ENCODE results near the gene ST3GAL3. TPM values are rescaled to one million over a fixed set of nuclear protein-coding genes. Genes with fewer than 3 reads are reported as not detected.

ST3GAL3 gene
- total and polyA plus RNA-seq, 2 of the 13 experiments (the other 11 are each of a cell fraction or from before 2014, with no cell fraction given): 5.1 to 8.1 TPM

DNA sequence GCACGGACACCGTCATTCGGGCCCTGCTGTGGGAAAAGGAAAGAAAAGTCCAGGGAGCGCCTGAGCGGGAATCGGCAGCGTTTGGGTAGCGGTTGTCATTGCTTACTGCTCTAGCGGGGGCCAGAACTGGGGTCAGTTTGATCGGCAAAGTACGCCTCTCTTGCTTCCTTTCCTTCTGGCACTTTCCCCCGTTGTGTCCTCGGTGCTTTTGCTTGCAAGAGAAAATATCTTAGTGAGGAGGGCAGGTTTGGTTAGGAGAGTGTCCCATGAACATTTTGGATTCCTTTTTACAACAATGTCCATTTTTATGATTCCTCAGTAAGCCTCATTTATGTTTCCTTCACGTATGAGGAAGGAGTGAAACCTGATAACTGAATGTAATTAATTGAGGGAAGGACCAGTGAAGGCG lies 670 bp downstream of the ST3GAL3 start:
- no peaks in the 10 kb centered on the region; a peak in 1 of 5 replicates for H3K27me3 ChIP-seq (ENCODE audit: control insufficient read depth in 1 of 2, insufficient read depth in 2 of 2, low read length in 2 of 2)
- H3K4me3 ChIP-seq (replicated peaks in 1 of 3; ENCODE audit: insufficient read depth in 1 of 3, low read depth in 2 of 3, low read length in 3 of 3): peak overlapping the region; percentile 64 to 96 (median 85)
- ATAC-seq: no peak
- no peak overlapping the region for H2AFZ ChIP-seq (ENCODE audit: low read length)
- ChIA-PET CTCF (ENCODE audit: low intra/inter-chr PET ratio, low total read pairs) (no interaction called here), POLR2A (interaction anchor here (0.6 kb wide), 1 partner anchor 233 kb away, joined by 4 read pairs; no protein-coding TSS in a partner anchor)
- in situ Hi-C loops (cut with HindIII; ENCODE audit: extremely low pct_ligation_motif_present, low pct_unique_long_range_greater_than_20kb): no loop called here
- WGBS (ENCODE audit: low lambda C conversion rate): 1% methylated on average over 11 of the region's 15 CpGs
- H3K4me1 ChIP-seq (ENCODE audit: insufficient read depth, low read length): peaks cover 30% of the 10 kb centered on the region
- H3K9ac ChIP-seq (ENCODE audit: insufficient read depth, low read depth, low read length): peak overlapping the region; percentile 90
- no peaks in the 10 kb centered on the region for H4K20me1 ChIP-seq (ENCODE audit: insufficient read depth, low read length)
- no TSS peak for BruUV-seq (replicated peaks)
- no peak for DNase-seq (ENCODE audit: low spot score)
- H3K36me3 ChIP-seq (replicated peaks in 1 of 2; ENCODE audit: control insufficient read depth in 1 of 2, insufficient read depth in 2 of 2, low read length in 2 of 2): peaks cover 13 to 22% of the 10 kb centered on the region in 2 experiments; a peak in 4 of 5 replicates
- no peaks in the 10 kb centered on the region for H3K9me3 ChIP-seq (ENCODE audit: low read length)
- intact Hi-C loops (cut with micrococcal nuclease; ENCODE audit: unreplicated experiment): loop anchor here (1.0 to 5.0 kb wide), 2 partner anchors 178 to 239 kb away; partner anchors contain the start of genes IPO13 and PTPRF
- peak overlapping the region; percentile 79 for H3K4me2 ChIP-seq (ENCODE audit: low read depth, low read length)
- H3K79me2 ChIP-seq (ENCODE audit: insufficient read depth, low read length): peaks cover 25% of the 10 kb centered on the region
- peak overlapping the region; percentile 83 for H3K27ac ChIP-seq (ENCODE audit: extremely low read length, insufficient read depth, low read length)
- FAIRE-seq: no peak
- no peak for TF ChIP-seq SOX6 (IDR thresholded peaks at IDR 0.05)
- TF ChIP-seq SOX6 (CRISPR knock-in tag; IDR thresholded peaks at IDR 0.05): peak; percentile 60; the same call in 1 of the 2 replicates
- TF ChIP-seq ZNF782 (CRISPR knock-in tag; IDR thresholded peaks at IDR 0.05; ENCODE audit: borderline replicate concordance): peak; percentile 41; the same call in 1 of the 2 replicates
- TF ChIP-seq REL (CRISPR knock-in tag; conservative IDR thresholded peaks at IDR 0.05): 0 out of 2 replicates have a peak, but pooled peaks have one; percentile 52
- TF ChIP-seq SOX13 (IDR thresholded peaks at IDR 0.05): no peak
- TF ChIP-seq SOX13 (CRISPR knock-in tag; conservative IDR thresholded peaks at IDR 0.05 in 1 of 2, IDR thresholded peaks at IDR 0.05 in 1 of 2): 0 out of 4 replicates have a peak, but pooled peaks of 1 of the 2 experiments have one; percentile 2
- TF ChIP-seq ZFP1 (CRISPR knock-in tag; IDR thresholded peaks at IDR 0.05): 0 out of 2 replicates have a peak, but pooled peaks have one; percentile 6
- TF ChIP-seq, protein P1, sequence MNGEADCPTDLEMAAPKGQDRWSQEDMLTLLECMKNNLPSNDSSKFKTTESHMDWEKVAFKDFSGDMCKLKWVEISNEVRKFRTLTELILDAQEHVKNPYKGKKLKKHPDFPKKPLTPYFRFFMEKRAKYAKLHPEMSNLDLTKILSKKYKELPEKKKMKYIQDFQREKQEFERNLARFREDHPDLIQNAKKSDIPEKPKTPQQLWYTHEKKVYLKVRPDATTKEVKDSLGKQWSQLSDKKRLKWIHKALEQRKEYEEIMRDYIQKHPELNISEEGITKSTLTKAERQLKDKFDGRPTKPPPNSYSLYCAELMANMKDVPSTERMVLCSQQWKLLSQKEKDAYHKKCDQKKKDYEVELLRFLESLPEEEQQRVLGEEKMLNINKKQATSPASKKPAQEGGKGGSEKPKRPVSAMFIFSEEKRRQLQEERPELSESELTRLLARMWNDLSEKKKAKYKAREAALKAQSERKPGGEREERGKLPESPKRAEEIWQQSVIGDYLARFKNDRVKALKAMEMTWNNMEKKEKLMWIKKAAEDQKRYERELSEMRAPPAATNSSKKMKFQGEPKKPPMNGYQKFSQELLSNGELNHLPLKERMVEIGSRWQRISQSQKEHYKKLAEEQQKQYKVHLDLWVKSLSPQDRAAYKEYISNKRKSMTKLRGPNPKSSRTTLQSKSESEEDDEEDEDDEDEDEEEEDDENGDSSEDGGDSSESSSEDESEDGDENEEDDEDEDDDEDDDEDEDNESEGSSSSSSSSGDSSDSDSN (CRISPR knock-in tag; IDR thresholded peaks at IDR 0.05): no peak
- TF ChIP-seq NR1H2 (CRISPR knock-in tag; IDR thresholded peaks at IDR 0.05; ENCODE audit: borderline replicate concordance, low read depth): 0 out of 2 replicates have a peak, but pooled peaks have one; percentile 1
- peak; percentile 44; the same call in 1 of the 2 replicates for TF ChIP-seq POGZ (CRISPR knock-in tag; IDR thresholded peaks at IDR 0.05)
- 0 out of 2 replicates have a peak, but pooled peaks have one; percentile 4 for TF ChIP-seq ZKSCAN5 (CRISPR knock-in tag; IDR thresholded peaks at IDR 0.05)
- TF ChIP-seq NONO (IDR thresholded peaks at IDR 0.05): no peak
- TF ChIP-seq NONO (CRISPR knock-in tag; conservative IDR thresholded peaks at IDR 0.05): 0 out of 2 replicates have a peak, but pooled peaks have one; percentile 29
- TF ChIP-seq BCL6 (CRISPR knock-in tag; IDR thresholded peaks at IDR 0.05): no peak
- TF ChIP-seq ZNF558 (CRISPR knock-in tag; IDR thresholded peaks at IDR 0.05; ENCODE audit: borderline replicate concordance): 0 out of 2 replicates have a peak, but pooled peaks have one; percentile 9
- TF ChIP-seq NFE2L1 (CRISPR knock-in tag; IDR thresholded peaks at IDR 0.05; ENCODE audit: borderline replicate concordance): no peak
- TF ChIP-seq HDAC1 (CRISPR knock-in tag; IDR thresholded peaks at IDR 0.05): 0 out of 2 replicates have a peak, but pooled peaks have one; percentile 52
- TF ChIP-seq, protein P2, sequence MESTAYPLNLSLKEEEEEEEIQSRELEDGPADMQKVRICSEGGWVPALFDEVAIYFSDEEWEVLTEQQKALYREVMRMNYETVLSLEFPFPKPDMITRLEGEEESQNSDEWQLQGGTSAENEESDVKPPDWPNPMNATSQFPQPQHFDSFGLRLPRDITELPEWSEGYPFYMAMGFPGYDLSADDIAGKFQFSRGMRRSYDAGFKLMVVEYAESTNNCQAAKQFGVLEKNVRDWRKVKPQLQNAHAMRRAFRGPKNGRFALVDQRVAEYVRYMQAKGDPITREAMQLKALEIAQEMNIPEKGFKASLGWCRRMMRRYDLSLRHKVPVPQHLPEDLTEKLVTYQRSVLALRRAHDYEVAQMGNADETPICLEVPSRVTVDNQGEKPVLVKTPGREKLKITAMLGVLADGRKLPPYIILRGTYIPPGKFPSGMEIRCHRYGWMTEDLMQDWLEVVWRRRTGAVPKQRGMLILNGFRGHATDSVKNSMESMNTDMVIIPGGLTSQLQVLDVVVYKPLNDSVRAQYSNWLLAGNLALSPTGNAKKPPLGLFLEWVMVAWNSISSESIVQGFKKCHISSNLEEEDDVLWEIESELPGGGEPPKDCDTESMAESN (CRISPR knock-in tag; conservative IDR thresholded peaks at IDR 0.05): 0 out of 2 replicates have a peak, but pooled peaks have one; percentile 5
- 0 out of 2 replicates have a peak, but pooled peaks have one; percentile 1 for TF ChIP-seq FOXK1 (CRISPR knock-in tag; IDR thresholded peaks at IDR 0.05; ENCODE audit: borderline replicate concordance, low read depth)
- TF ChIP-seq GZF1 (CRISPR knock-in tag; IDR thresholded peaks at IDR 0.05): no peak

All from HepG2 (cell line).